ENCODE measurements around the gene TIMM50.

The TIMM50 gene

DNA sequence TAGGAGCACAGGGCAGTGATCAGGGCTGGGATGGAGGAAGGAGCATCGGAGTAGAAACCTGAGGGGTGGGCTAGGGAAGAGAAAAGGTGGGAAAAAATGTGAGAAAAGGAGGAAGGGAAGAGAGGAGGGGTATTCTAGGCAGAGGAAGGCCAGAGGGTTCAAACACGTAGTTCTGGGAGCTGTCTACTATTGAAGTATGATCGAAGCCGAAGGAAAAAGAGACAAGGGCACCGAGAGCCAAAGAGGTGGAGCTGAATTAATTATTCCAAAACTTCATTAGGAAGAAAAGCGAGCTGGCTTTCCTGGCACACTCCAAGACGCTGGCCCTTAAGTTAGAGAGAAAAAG lies 25.9 kb downstream of the TIMM50 start:
- Histone ChIP-seq H3K9ac (ENCODE audit: low read length) (no peak overlapping the region), H4K20me1 (ENCODE audit: insufficient read depth, low read length) (no peaks in the 10 kb centered on the region), H3K4me3 (ENCODE audit: low read length) (no peak overlapping the region), H3K79me2 (ENCODE audit: low read length) (no peaks in the 10 kb centered on the region), H3K9me3 (ENCODE audit: insufficient read depth, low read length) (no peaks in the 10 kb centered on the region), H3K4me1 (ENCODE audit: low read length) (no peaks in the 10 kb centered on the region), H2AFZ (ENCODE audit: low read depth, low read length) (no peak overlapping the region), H3K36me3 (replicated peaks; ENCODE audit: low read depth, low read length) (no peaks in the 10 kb centered on the region), H3K27ac (ENCODE audit: low read length) (no peak overlapping the region), H3K4me2 (ENCODE audit: low read length) (no peak overlapping the region), H3K27me3 (ENCODE audit: low read depth, low read length) (no peaks in the 10 kb centered on the region)
- no peak for TF ChIP-seq EZH2phosphoT487 (IDR thresholded peaks at IDR 0.05; ENCODE audit: low read depth)
- TF ChIP-seq, protein P1, sequence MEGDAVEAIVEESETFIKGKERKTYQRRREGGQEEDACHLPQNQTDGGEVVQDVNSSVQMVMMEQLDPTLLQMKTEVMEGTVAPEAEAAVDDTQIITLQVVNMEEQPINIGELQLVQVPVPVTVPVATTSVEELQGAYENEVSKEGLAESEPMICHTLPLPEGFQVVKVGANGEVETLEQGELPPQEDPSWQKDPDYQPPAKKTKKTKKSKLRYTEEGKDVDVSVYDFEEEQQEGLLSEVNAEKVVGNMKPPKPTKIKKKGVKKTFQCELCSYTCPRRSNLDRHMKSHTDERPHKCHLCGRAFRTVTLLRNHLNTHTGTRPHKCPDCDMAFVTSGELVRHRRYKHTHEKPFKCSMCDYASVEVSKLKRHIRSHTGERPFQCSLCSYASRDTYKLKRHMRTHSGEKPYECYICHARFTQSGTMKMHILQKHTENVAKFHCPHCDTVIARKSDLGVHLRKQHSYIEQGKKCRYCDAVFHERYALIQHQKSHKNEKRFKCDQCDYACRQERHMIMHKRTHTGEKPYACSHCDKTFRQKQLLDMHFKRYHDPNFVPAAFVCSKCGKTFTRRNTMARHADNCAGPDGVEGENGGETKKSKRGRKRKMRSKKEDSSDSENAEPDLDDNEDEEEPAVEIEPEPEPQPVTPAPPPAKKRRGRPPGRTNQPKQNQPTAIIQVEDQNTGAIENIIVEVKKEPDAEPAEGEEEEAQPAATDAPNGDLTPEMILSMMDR (IDR thresholded peaks at IDR 0.05; ENCODE audit: low read depth, low read length): no peak

GRCh38 chr19:39506944-39507714 lies 26.5 kb downstream of the TIMM50 start:
- Histone ChIP-seq H3K9me3 (ENCODE audit: insufficient read depth, low read length) (no peaks in the 10 kb centered on the region), H2AFZ (ENCODE audit: low read depth, low read length) (no peak overlapping the region), H3K27ac (ENCODE audit: low read length) (no peak overlapping the region), H3K4me2 (ENCODE audit: low read length) (no peak overlapping the region), H3K4me3 (ENCODE audit: low read length) (no peak overlapping the region), H3K36me3 (replicated peaks; ENCODE audit: low read depth, low read length) (no peaks in the 10 kb centered on the region), H3K27me3 (ENCODE audit: low read depth, low read length) (no peaks in the 10 kb centered on the region), H3K79me2 (ENCODE audit: low read length) (no peaks in the 10 kb centered on the region), H3K4me1 (ENCODE audit: low read length) (no peaks in the 10 kb centered on the region), H3K9ac (ENCODE audit: low read length) (no peak overlapping the region), H4K20me1 (ENCODE audit: insufficient read depth, low read length) (no peaks in the 10 kb centered on the region)
- TF ChIP-seq EZH2phosphoT487 (IDR thresholded peaks at IDR 0.05; ENCODE audit: low read depth): no peak
- TF ChIP-seq, protein P1 (IDR thresholded peaks at IDR 0.05; ENCODE audit: low read depth, low read length): no peak

- TF ChIP-seq, protein P1 (IDR thresholded peaks at IDR 0.05; ENCODE audit: low read depth, low read length): no peak
- no peak for TF ChIP-seq EZH2phosphoT487 (IDR thresholded peaks at IDR 0.05; ENCODE audit: low read depth)
- no peak overlapping the region for H2AFZ ChIP-seq (ENCODE audit: low read depth, low read length)
- H3K4me3 ChIP-seq (ENCODE audit: low read length): no peak overlapping the region
- H3K27ac ChIP-seq (ENCODE audit: low read length): no peak overlapping the region
- no peaks in the 10 kb centered on the region for H3K9me3 ChIP-seq (ENCODE audit: insufficient read depth, low read length)
- H3K4me1 ChIP-seq (ENCODE audit: low read length): no peaks in the 10 kb centered on the region
- H3K36me3 ChIP-seq (replicated peaks; ENCODE audit: low read depth, low read length): no peaks in the 10 kb centered on the region
- no peak overlapping the region for H3K4me2 ChIP-seq (ENCODE audit: low read length)
- no peak overlapping the region for H3K9ac ChIP-seq (ENCODE audit: low read length)
- no peaks in the 10 kb centered on the region for H4K20me1 ChIP-seq (ENCODE audit: insufficient read depth, low read length)
- H3K27me3 ChIP-seq (ENCODE audit: low read depth, low read length): no peaks in the 10 kb centered on the region
- no peaks in the 10 kb centered on the region for H3K79me2 ChIP-seq (ENCODE audit: low read length)
Observed at GRCh38 chr19:39507715-39508364, 27.2 kb downstream of the TIMM50 start.

GRCh38 chr19:39508629-39509028 lies 28.0 kb downstream of the TIMM50 start:
- H3K4me3 ChIP-seq (ENCODE audit: low read length): no peak overlapping the region
- TF ChIP-seq, protein P1 (IDR thresholded peaks at IDR 0.05; ENCODE audit: low read depth, low read length): no peak
- TF ChIP-seq EZH2phosphoT487 (IDR thresholded peaks at IDR 0.05; ENCODE audit: low read depth): no peak
- H4K20me1 ChIP-seq (ENCODE audit: insufficient read depth, low read length): no peaks in the 10 kb centered on the region
- H3K27me3 ChIP-seq (ENCODE audit: low read depth, low read length): no peaks in the 10 kb centered on the region
- no peaks in the 10 kb centered on the region for H3K4me1 ChIP-seq (ENCODE audit: low read length)
- H3K4me2 ChIP-seq (ENCODE audit: low read length): no peak overlapping the region
- no peak overlapping the region for H3K27ac ChIP-seq (ENCODE audit: low read length)
- no peaks in the 10 kb centered on the region for H3K36me3 ChIP-seq (replicated peaks; ENCODE audit: low read depth, low read length)
- H2AFZ ChIP-seq (ENCODE audit: low read depth, low read length): no peak overlapping the region
- H3K79me2 ChIP-seq (ENCODE audit: low read length): no peaks in the 10 kb centered on the region
- no peak overlapping the region for H3K9ac ChIP-seq (ENCODE audit: low read length)
- no peaks in the 10 kb centered on the region for H3K9me3 ChIP-seq (ENCODE audit: insufficient read depth, low read length)

All from OCI-LY3 (cell line).